BLaER1 treated with 17β-estradiol and CSF1 and Interleukin-3, amounts not matched to agents 10 nM and 100 nM (cell line): Measurements from ENCODE around the gene CFAP45.
A peak's percentile ranks its signal among the peaks of the same experiment; 100 is the strongest.

Experiments
- H3K27ac ChIP-seq, 11 experiments: shearing (Covaris generic); formaldehyde crosslinking; 2 replicates each; pipeline ENCODE4 v1.8.1; 2022
- H3K27me3 ChIP-seq, 11 experiments: shearing (Covaris generic); formaldehyde crosslinking; 2 replicates each; pipeline ENCODE4 v1.8.1; 2022
- H3K36me3 ChIP-seq, 11 experiments: shearing (Covaris generic); formaldehyde crosslinking; 2 replicates each; pipeline ENCODE4 v1.8.1; 2022
- H3K4me1 ChIP-seq, 10 experiments: shearing (Covaris generic); formaldehyde crosslinking; 2 replicates each; pipeline ENCODE4 v1.8.1; 2022
- H3K4me2 ChIP-seq, 11 experiments: shearing (Covaris generic); formaldehyde crosslinking; 2 replicates each; pipeline ENCODE4 v1.8.1; 2022
- H3K4me3 ChIP-seq, 10 experiments: shearing (Covaris generic); formaldehyde crosslinking; 2 replicates each; pipeline ENCODE4 v1.8.1; 2022
- H3K9ac ChIP-seq, 11 experiments: shearing (Covaris generic); formaldehyde crosslinking; 2 replicates each; pipeline ENCODE4 v1.8.1; 2022
- H3K9me3 ChIP-seq, 11 experiments: shearing (Covaris generic); formaldehyde crosslinking; replicated peaks in 1 of 11; 2 replicates each; pipeline ENCODE4 v1.8.1; 2022
- H4K20me1 ChIP-seq, 11 experiments: shearing (Covaris generic); formaldehyde crosslinking; 2 replicates each; pipeline ENCODE4 v1.8.1; 2022
- Cebpa-rat ChIP-seq, 11 experiments: shearing (Covaris generic); IDR thresholded peaks; 2 replicates each; pipeline ENCODE4 v1.8.1; 2022

CFAP45 gene

DNA sequence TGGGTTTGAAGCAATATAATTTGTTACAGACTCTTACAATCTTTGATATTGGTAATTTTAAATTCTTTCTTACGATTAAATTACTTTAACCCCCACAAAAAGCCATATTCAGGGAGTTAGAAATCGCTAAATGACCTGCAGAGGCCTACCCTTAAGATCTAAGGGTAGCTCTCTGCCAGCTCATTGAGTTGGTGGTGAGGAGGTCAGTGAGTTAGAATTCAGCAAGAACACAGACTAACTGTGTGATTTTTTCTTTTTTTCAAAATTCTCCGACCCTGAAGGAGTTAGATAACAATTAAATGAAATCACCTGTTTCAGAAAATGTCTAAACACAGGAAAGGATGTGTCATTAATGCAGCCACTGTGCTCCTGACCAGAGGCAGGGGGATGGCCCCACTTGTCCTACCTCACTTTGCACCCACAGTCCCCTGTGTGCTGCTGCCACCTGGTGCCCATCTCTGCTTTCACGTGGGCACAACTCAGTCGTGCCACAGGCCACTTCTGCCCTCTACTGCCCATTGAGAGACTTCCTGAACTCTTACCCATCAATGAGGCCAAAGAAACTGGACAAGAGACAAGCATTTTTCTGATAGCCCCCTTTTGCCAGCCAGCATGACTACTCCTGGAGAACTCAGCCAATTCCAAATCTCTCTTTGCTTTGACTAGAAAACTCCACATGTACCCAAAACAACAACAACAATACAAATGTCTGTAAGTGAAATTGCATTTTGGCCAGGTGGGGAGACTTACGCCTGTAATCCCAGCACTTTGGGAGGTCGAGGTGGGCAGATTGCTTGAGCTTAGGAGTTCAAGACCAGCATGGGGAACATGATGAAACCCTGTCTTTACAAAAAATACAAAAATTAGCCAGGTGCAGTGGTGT lies 8.4 kb downstream of the CFAP45 start:
- Histone ChIP-seq H3K4me3 (no peak overlapping the region), H3K9ac (no peak overlapping the region), H4K20me1 (no peaks in the 10 kb centered on the region), H3K9me3 (no peaks in the 10 kb centered on the region), H3K27me3 (no peaks in the 10 kb centered on the region), H3K27ac (peak overlapping the region in 5 of 11 experiments; percentile 15 to 76 (median 67); a peak in 6 of 22 replicates), H3K4me2 (peak overlapping the region in 4 of 11 experiments; percentile 86 to 92 (median 92); a peak in 6 of 22 replicates), H3K36me3 (no peaks in the 10 kb centered on the region), H3K4me1 (peaks cover 13 to 64% (median 26%) of the 10 kb centered on the region in 10 experiments)
- TF ChIP-seq Cebpa-rat (IDR thresholded peaks at IDR 0.05) = no peak

DNA sequence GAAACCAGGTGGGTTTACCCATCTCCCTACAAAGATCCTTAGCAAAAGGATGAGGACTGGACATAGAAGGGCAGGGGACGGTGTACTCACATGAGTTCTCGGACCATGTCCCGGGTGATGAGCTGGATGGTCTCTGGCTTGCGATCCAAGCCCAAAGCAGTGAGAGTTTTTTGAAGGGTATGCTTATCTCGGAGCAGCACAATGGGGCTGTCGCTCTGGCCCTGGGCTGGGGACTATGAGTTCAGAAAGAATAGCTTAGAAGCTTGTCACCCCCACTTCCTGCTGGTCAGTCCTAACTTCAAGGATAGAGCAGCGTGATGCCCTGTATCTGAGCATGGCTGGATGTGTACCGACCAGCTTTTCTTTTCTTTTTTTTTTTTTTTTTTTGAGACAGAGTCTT lies 9.6 kb downstream of the CFAP45 start:
- Histone ChIP-seq H3K4me2 (peak overlapping the region; percentile 55 to 92 (median 86); a peak in 21 of 22 replicates), H3K27ac (peak overlapping the region in 9 of 11 experiments; percentile 35 to 83 (median 67); a peak in 18 of 22 replicates), H3K9ac (peak overlapping the region in 3 of 11 experiments; percentile 20 to 57 (median 47); a peak in 5 of 22 replicates), H3K27me3 (no peaks in the 10 kb centered on the region), H3K4me1 (peaks cover 13 to 53% (median 26%) of the 10 kb centered on the region in 10 experiments), H3K9me3 (no peaks in the 10 kb centered on the region), H4K20me1 (no peaks in the 10 kb centered on the region), H3K36me3 (no peaks in the 10 kb centered on the region), H3K4me3 (0 out of 20 replicates have a peak overlapping the region, but pooled peaks of 1 of the 10 experiments have one; percentile 1)
- no peak for TF ChIP-seq Cebpa-rat (IDR thresholded peaks at IDR 0.05)

DNA sequence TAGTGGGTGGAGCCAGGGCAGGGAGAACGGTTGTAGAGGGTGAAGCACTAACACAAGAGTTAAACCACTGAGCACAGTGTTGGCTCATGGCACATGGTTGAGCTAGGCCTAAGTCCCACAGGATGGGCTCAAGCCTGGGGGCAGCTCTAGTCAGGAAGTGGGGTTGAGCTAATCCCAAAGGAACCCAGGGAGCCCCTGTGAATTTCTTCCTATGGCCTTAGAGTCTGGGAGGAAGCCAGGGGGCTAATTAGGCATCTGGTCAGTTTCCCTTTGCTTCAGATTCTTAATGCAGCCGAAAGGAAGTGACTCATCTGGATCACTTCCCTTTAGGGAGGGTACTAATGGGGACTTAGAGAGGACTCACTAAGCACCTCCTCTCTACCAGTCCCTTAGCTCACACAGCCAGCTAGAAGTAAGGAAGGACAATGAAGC lies 10.1 kb downstream of the CFAP45 start:
- Histone ChIP-seq H3K27ac (peak overlapping the region; percentile 45 to 83 (median 67); a peak in 21 of 22 replicates), H3K9ac (peak overlapping the region in 6 of 11 experiments; percentile 25 to 57 (median 40); a peak in 9 of 22 replicates), H3K4me1 (peaks cover 13 to 49% (median 26%) of the 10 kb centered on the region in 10 experiments), H4K20me1 (no peaks in the 10 kb centered on the region), H3K27me3 (no peaks in the 10 kb centered on the region), H3K36me3 (no peaks in the 10 kb centered on the region), H3K9me3 (no peaks in the 10 kb centered on the region), H3K4me2 (peak overlapping the region; percentile 55 to 92 (median 86)), H3K4me3 (peak overlapping the region in 1 of 10 experiments; percentile 52; a peak in 2 of 20 replicates)
- TF ChIP-seq Cebpa-rat (IDR thresholded peaks at IDR 0.05) = no peak

- peak overlapping the region in 5 of 11 experiments; percentile 25 to 57 (median 33); a peak in 6 of 22 replicates for H3K9ac ChIP-seq
- H3K4me2 ChIP-seq = peak overlapping the region; percentile 55 to 92 (median 86); a peak in 21 of 22 replicates
- no peak for TF ChIP-seq Cebpa-rat (IDR thresholded peaks at IDR 0.05)
- no peaks in the 10 kb centered on the region for H3K9me3 ChIP-seq
- H4K20me1 ChIP-seq = no peaks in the 10 kb centered on the region
- H3K36me3 ChIP-seq = no peaks in the 10 kb centered on the region
- no peaks in the 10 kb centered on the region for H3K27me3 ChIP-seq
- peak overlapping the region; percentile 45 to 83 (median 67); a peak in 20 of 22 replicates for H3K27ac ChIP-seq
- no peak overlapping the region; a peak in 1 of 20 replicates for H3K4me3 ChIP-seq
- peaks cover 13 to 49% (median 26%) of the 10 kb centered on the region in 10 experiments for H3K4me1 ChIP-seq
Measured at GRCh38 chr1:159889202-159889601, 10.8 kb downstream of the CFAP45 start.

DNA sequence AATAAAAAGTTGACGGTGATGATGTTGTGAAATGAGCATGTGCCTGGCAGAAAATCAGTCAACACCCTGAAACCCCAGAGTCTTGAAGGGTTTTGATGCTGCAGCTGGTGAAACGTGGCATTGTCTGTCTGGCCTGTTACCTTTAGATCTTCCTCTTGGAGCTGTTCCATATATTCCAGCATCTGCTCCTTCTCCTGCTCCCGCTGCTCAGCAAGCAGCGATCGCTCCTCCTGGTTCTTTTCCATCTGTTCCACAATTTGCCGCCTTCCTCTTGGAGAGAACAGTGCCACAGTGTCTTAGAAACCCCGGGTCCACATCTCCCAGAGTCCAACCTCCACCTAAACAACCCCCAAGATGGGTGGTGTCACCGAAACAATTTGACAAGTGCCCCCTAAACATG lies 15.7 kb downstream of the CFAP45 start:
- no peak for TF ChIP-seq Cebpa-rat (IDR thresholded peaks at IDR 0.05)
- H3K27me3 ChIP-seq = no peaks in the 10 kb centered on the region
- no peak overlapping the region for H3K4me3 ChIP-seq
- peaks cover under 1 to 64% (median 37%) of the 10 kb centered on the region in 10 experiments; a peak in 19 of 20 replicates for H3K4me1 ChIP-seq
- no peaks in the 10 kb centered on the region for H3K9me3 ChIP-seq
- H3K27ac ChIP-seq = no peak overlapping the region
- H4K20me1 ChIP-seq = no peaks in the 10 kb centered on the region
- no peak overlapping the region for H3K9ac ChIP-seq
- no peaks in the 10 kb centered on the region for H3K36me3 ChIP-seq
- no peak overlapping the region for H3K4me2 ChIP-seq

GRCh38 chr1:159883134-159883533 lies 16.8 kb downstream of the CFAP45 start:
- no peak overlapping the region for H3K9ac ChIP-seq
- peak overlapping the region in 2 of 11 experiments; percentile 62 to 85; a peak in 4 of 22 replicates for H3K4me2 ChIP-seq
- no peak overlapping the region for H3K27ac ChIP-seq
- H3K4me1 ChIP-seq = peaks cover 0 to 64% (median 36%) of the 10 kb centered on the region in 10 experiments; a peak in 15 of 20 replicates
- no peak overlapping the region for H3K4me3 ChIP-seq
- H4K20me1 ChIP-seq = no peaks in the 10 kb centered on the region
- H3K9me3 ChIP-seq = no peaks in the 10 kb centered on the region
- no peak for TF ChIP-seq Cebpa-rat (IDR thresholded peaks at IDR 0.05)
- no peaks in the 10 kb centered on the region for H3K36me3 ChIP-seq
- H3K27me3 ChIP-seq = no peaks in the 10 kb centered on the region

DNA sequence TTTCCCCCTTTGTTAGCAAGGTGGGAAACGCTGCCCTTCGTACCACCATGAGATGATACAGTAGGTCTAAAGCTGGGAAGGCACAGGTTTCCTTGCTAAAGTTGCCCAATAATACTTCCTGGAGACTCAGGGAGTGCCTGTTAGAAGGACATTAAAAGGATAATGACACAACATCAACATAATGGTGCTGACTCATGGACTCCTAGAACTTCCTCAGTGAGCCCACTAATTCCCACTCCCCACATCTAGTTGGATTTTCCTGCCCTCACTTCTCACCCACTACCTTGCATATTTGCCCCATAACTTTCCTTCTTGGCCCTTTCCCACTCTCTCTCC lies 17.5 kb downstream of the CFAP45 start:
- no peaks in the 10 kb centered on the region for H3K36me3 ChIP-seq
- no peaks in the 10 kb centered on the region for H4K20me1 ChIP-seq
- H3K4me2 ChIP-seq = peak overlapping the region in 6 of 11 experiments; percentile 22 to 85 (median 70); a peak in 11 of 22 replicates
- H3K27me3 ChIP-seq = no peaks in the 10 kb centered on the region
- no peaks in the 10 kb centered on the region for H3K9me3 ChIP-seq
- peaks cover 0 to 58% (median 36%) of the 10 kb centered on the region in 10 experiments; a peak in 15 of 20 replicates for H3K4me1 ChIP-seq
- peak overlapping the region in 4 of 11 experiments; percentile 19 to 45 (median 24); a peak in 4 of 22 replicates for H3K27ac ChIP-seq
- H3K9ac ChIP-seq = no peak overlapping the region
- H3K4me3 ChIP-seq = no peak overlapping the region
- TF ChIP-seq Cebpa-rat (IDR thresholded peaks at IDR 0.05) = no peak

DNA sequence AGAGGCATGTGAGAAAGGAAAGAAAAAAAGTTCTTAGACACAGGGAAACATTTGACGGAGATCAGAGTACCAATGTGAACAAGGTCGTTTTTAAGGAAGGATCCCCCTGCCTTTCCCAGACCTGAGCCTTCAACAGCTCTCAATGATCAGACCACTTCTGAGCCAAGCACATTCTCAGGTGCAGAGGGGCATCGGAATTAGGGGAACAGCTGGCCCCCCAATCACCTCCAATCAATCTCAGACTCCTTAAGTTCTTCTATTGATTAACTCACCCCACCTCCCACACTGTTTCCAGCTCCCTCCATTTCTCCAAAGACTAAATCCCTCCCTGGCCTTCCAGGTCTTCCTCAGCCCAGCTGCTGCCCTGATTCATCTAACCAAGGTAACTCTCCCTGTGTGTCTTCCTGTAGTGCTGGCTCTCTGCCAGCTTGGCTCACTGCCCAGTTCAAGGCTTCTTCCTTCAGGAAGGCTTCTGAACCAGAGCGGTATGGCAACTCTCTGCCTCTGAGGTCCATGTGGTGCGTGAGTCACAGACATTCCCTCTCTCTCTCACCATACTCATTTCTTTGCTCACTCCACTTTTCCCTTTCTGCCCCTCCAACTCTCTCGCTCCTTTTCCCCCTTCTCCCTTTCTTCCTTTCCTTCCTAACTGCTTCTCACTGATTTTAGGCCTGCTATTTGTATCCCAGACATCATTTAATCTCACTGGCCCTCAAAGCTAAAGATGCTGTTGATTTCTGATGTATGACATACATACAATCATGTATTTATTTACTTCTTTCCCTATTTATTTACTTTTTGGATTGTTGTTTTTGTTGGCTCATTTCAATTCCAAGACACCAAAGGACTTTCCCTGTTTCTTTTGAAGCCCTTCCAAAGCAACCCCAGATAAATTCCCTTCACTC lies 18.1 kb downstream of the CFAP45 start:
- peak overlapping the region in 8 of 11 experiments; percentile 10 to 85 (median 62); a peak in 13 of 22 replicates for H3K4me2 ChIP-seq
- H3K9me3 ChIP-seq = no peaks in the 10 kb centered on the region
- H3K4me1 ChIP-seq = peaks cover 0 to 52% (median 36%) of the 10 kb centered on the region in 10 experiments; a peak in 15 of 20 replicates
- H3K27me3 ChIP-seq = no peaks in the 10 kb centered on the region
- H3K27ac ChIP-seq = peak overlapping the region in 4 of 11 experiments; percentile 19 to 45 (median 24); a peak in 6 of 22 replicates
- no peaks in the 10 kb centered on the region for H4K20me1 ChIP-seq
- H3K4me3 ChIP-seq = no peak overlapping the region
- H3K36me3 ChIP-seq = no peaks in the 10 kb centered on the region
- no peak overlapping the region for H3K9ac ChIP-seq
- no peak for TF ChIP-seq Cebpa-rat (IDR thresholded peaks at IDR 0.05)
